ENCODE results near the gene PLSCR3.

The PLSCR3 gene

GRCh38 chr17:7348478-7349242 is 45.7 kb downstream of the PLSCR3 start:
- no peak for DNase-seq (ENCODE audit: low read depth in 2 of 2)

- no peak for DNase-seq (ENCODE audit: low read depth in 2 of 2)
Observed at GRCh38 chr17:7347630-7348477, 46.5 kb downstream of the PLSCR3 start.

GRCh38 chr17:7346761-7347614 is 47.3 kb downstream of the PLSCR3 start:
- DNase-seq (ENCODE audit: low read depth in 2 of 2), result no peak

GRCh38 chr17:7343250-7343649 is 51.1 kb downstream of the PLSCR3 start:
- DNase-seq (ENCODE audit: low read depth in 2 of 2), result no peak

- no peak for DNase-seq (ENCODE audit: low read depth in 2 of 2)
Observed at GRCh38 chr17:7341842-7342241, 52.5 kb downstream of the PLSCR3 start.

GRCh38 chr17:7340179-7340578 is 54.1 kb downstream of the PLSCR3 start:
- no peak for DNase-seq (ENCODE audit: low read depth in 2 of 2)

All from stimulated activated CD4-positive, alpha-beta T cell treated with anti-CD3 and anti-CD28 coated beads, Interleukin-12 subunit alpha, Interleukin-12 subunit beta, amount 100 ng/mL, for 24 hours (primary cell).